GM12878 (cell line): ENCODE results near the gene NEK10. TPM values are rescaled to one million over a fixed set of nuclear protein-coding genes. Genes with fewer than 3 reads are reported as not detected.

ENCODE experiments used
- ATAC-seq: fragments of 200-7000 bp; cut with Tn5 transposase; 3 replicates; pipeline ENCODE4 v1.9.1; 2020; ENCODE audit warnings: mild to moderate bottlenecking, moderate library complexity
- BruUV-seq: library from RNA; stranded (reverse); fragments of 400-500 nt; replicated peaks from 2 replicates; lab custom pipeline; 2021; lab: Mats Ljungman, UMichigan
- CTCF ChIA-PET: fragments of 300-600 bp; sonication (Branson Sonifier 250); formaldehyde crosslinking; extraction: SDS; loops from one replicate; lab custom pipeline; 2021; ENCODE audit warnings: inconsistent platforms; lab: Yijun Ruan, JAX
- POLR2A ChIA-PET: fragments of 350-600 bp; formaldehyde crosslinking; extraction: SDS; loops from one replicate; lab custom pipeline; 2021; ENCODE audit warnings: inconsistent platforms; lab: Charles Lee
- RAD21 ChIA-PET: fragments of 300-600 bp; sonication (Branson Sonifier 250); formaldehyde crosslinking; loops from one replicate; lab custom pipeline; 2023; ENCODE audit warnings: antibody characterized with exemption; ENCODE audit not compliant: unreplicated experiment; lab: Charles Lee
- SMC1A ChIA-PET: fragments of 300-600 bp; sonication (Branson Sonifier 250); formaldehyde crosslinking; loops from one replicate; lab custom pipeline; 2023; ENCODE audit not compliant: unreplicated experiment, uncharacterized antibody; lab: Charles Lee
- DNase-seq: peaks from one replicate; pipeline ENCODE4 v3.0.0-alpha.2; 2011; ENCODE audit warnings: low read depth, low spot score
- FAIRE-seq: peaks from 3 replicates; lab custom pipeline; 2011; peaks lifted over from hg19 to GRCh38; lab: Jason Lieb, UNC
- H2AFZ ChIP-seq: 2 replicates; pipeline ENCODE4 v1.6.0; 2011; ENCODE audit warnings: low read depth, low read length, control low read depth; ENCODE audit not compliant: control insufficient read depth
- H3K27ac ChIP-seq: 2 replicates; pipeline ENCODE4 v1.5.1; 2011; ENCODE audit warnings: control low read depth; ENCODE audit not compliant: control insufficient read depth, insufficient read depth
- H3K27me3 ChIP-seq, 2 experiments: replicated peaks in 1 of 2; 2 replicates each; pipeline versions ENCODE4 v1.6.0 to v1.6.1; 2011; ENCODE audit warnings: low read length in 1 of 2; ENCODE audit not compliant: control insufficient read depth in 2 of 2, insufficient read depth in 2 of 2
- H3K36me3 ChIP-seq, 2 experiments: 2 replicates each; pipeline ENCODE4 v1.5.1; 2011; ENCODE audit warnings: low read length in 1 of 2; ENCODE audit not compliant: control insufficient read depth in 2 of 2, insufficient read depth in 2 of 2
- H3K4me1 ChIP-seq: 2 replicates; pipeline ENCODE4 v1.6.1; 2011; ENCODE audit warnings: mild to moderate bottlenecking, low read length, moderate library complexity, mixed read lengths; ENCODE audit not compliant: control insufficient read depth, insufficient read depth
- H3K4me2 ChIP-seq: 2 replicates; pipeline ENCODE4 v1.6.0; 2011; ENCODE audit warnings: control low read depth; ENCODE audit not compliant: control insufficient read depth, insufficient read depth
- H3K4me3 ChIP-seq: fragments of 200-600 bp; sonication (generic); 2 replicates; pipeline ENCODE4 v1.5.1; 2016
- H3K79me2 ChIP-seq: 2 replicates; pipeline ENCODE4 v1.6.0; 2011; ENCODE audit warnings: low read length; ENCODE audit not compliant: control insufficient read depth, insufficient read depth
- H3K9ac ChIP-seq: 2 replicates; pipeline ENCODE4 v1.8.0; 2011; ENCODE audit warnings: low read length, control low read depth, mixed read lengths; ENCODE audit not compliant: control insufficient read depth, insufficient read depth
- H3K9me3 ChIP-seq: replicated peaks from 3 replicates; pipeline ENCODE4 v1.5.1; 2011; ENCODE audit warnings: mild to moderate bottlenecking, low read length; ENCODE audit not compliant: control insufficient read depth, insufficient read depth
- H4K20me1 ChIP-seq: 2 replicates; pipeline ENCODE4 v1.6.0; 2011; ENCODE audit not compliant: control insufficient read depth, insufficient read depth
- ASH2L ChIP-seq: fragments of 300-600, 200-600 bp; sonication (generic); IDR thresholded peaks from 2 replicates; pipeline ENCODE4 v1.6.1; 2017; ENCODE audit warnings: low read depth, mild to moderate bottlenecking, borderline replicate concordance
- ATF2 ChIP-seq: IDR thresholded peaks from 2 replicates; pipeline ENCODE4 v1.6.1; 2012; ENCODE audit warnings: low read length, inconsistent platforms
- ATF7 ChIP-seq: fragments of 450-650 bp; IDR thresholded peaks from 2 replicates; pipeline ENCODE4 v1.6.1; 2016; ENCODE audit warnings: low read depth, mild to moderate bottlenecking
- DPF2 ChIP-seq: fragments of 450-650 bp; IDR thresholded peaks from 2 replicates; pipeline ENCODE4 v1.6.1; 2017; ENCODE audit warnings: mild to moderate bottlenecking
- GABPA ChIP-seq: IDR thresholded peaks from 2 replicates; pipeline ENCODE4 v1.6.1; 2014; ENCODE audit warnings: antibody characterized with exemption, low read depth, mild to moderate bottlenecking, inconsistent platforms
- HCFC1 ChIP-seq: fragments of 150-350 bp; IDR thresholded peaks from 2 replicates; pipeline ENCODE4 v1.6.1; 2014; ENCODE audit warnings: low read length
- MTA2 ChIP-seq: fragments of 450-650 bp; IDR thresholded peaks from 2 replicates; pipeline ENCODE4 v1.6.1; 2016; ENCODE audit warnings: low read depth, mild to moderate bottlenecking, moderate library complexity
- NFIC ChIP-seq: IDR thresholded peaks from 2 replicates; pipeline ENCODE4 v1.6.1; 2012; ENCODE audit warnings: low read depth, mild to moderate bottlenecking, inconsistent platforms, low read length, moderate library complexity
- PAX8 ChIP-seq: fragments of 450-650 bp; IDR thresholded peaks from 2 replicates; pipeline ENCODE4 v1.6.1; 2017; ENCODE audit warnings: mild to moderate bottlenecking, moderate library complexity
- PKNOX1 ChIP-seq: fragments of 450-650 bp; IDR thresholded peaks from 2 replicates; pipeline ENCODE4 v1.6.1; 2016; ENCODE audit warnings: mild to moderate bottlenecking
- STAT1 ChIP-seq: fragments of 450-650 bp; conservative IDR thresholded peaks from 2 replicates; pipeline ENCODE4 v1.6.1; 2014; ENCODE audit warnings: antibody characterized with exemption, mild to moderate bottlenecking
- SUZ12 ChIP-seq: fragments of 200-600 bp; sonication (generic); IDR thresholded peaks from one replicate; pipeline ENCODE4 v1.6.1; 2018; ENCODE audit warnings: antibody characterized with exemption, mild to moderate bottlenecking; ENCODE audit not compliant: unreplicated experiment
- TCF12 ChIP-seq: IDR thresholded peaks from 2 replicates; pipeline ENCODE4 v1.6.1; 2011; ENCODE audit warnings: low read depth, mild to moderate bottlenecking, low read length
- USF2 ChIP-seq: IDR thresholded peaks from 2 replicates; pipeline ENCODE4 v1.6.1; 2011; ENCODE audit warnings: low read depth, low read length, improper control_type of control experiment, borderline replicate concordance
- YY1 ChIP-seq: IDR thresholded peaks from 2 replicates; pipeline ENCODE4 v1.6.1; 2011; ENCODE audit warnings: low read depth, mild to moderate bottlenecking, low read length
- ZBTB40 ChIP-seq: fragments of 450-650 bp; IDR thresholded peaks from 2 replicates; pipeline ENCODE4 v1.6.1; 2016; ENCODE audit warnings: mild to moderate bottlenecking, moderate library complexity, borderline replicate concordance
- ZNF274 ChIP-seq: IDR thresholded peaks from one replicate; pipeline ENCODE4 v1.8.0; 2011; ENCODE audit not compliant: insufficient read length, insufficient read depth
- ZNF622 ChIP-seq: fragments of 450-650 bp; IDR thresholded peaks from 2 replicates; pipeline ENCODE4 v1.6.1; 2017; ENCODE audit warnings: mild to moderate bottlenecking, inconsistent platforms
- WGBS: methylation state at CpG from one replicate; pipeline ENCODE4 v1.1.6; 2016; ENCODE audit warnings: low lambda C conversion rate; ENCODE audit not compliant: insufficient replicate concordance, insufficient coverage; ENCODE audit errors: missing lambda C conversion rate; 5-methylcytosine and 5-hydroxymethylcytosine counted together
- in situ Hi-C: fragments of 300-500 bp; cut with MboI; formaldehyde crosslinking; loops from 9 replicates; pipeline ENCODE4 v1.14.3; 2018; ENCODE audit warnings: mixed read lengths
- intact Hi-C: fragments of 100-400 bp; cut with micrococcal nuclease; formaldehyde crosslinking; loops from one replicate; pipeline ENCODE4 v1.14.2; 2022; ENCODE audit not compliant: unreplicated experiment
- polyA plus RNA-seq, 11 experiments: library from polyadenylated mRNA; depleted of rRNA in 4 of 11; unstranded in 6 of 11; stranded (reverse) in 5 of 11; fragments of >200 nt; fragmentation: Nextera tagmentation in 4 of 11; fragmentation: Illumina TruSeq in 1 of 11; extraction: Ambion mirVana in 4 of 11; extraction: Trizol in 1 of 11; gene quantifications; 1 replicate in 1 of 11; 2 replicates in 10 of 11; pipeline versions ENCODE4 v1.2.1 to v1.2.3, GENCODE V29; 2011 to 2016; ENCODE audit warnings: inconsistent platforms in 2 of 11, missing spikeins in 2 of 11, low read depth in 1 of 11
- total RNA-seq, 4 experiments: library from RNA; depleted of rRNA in 3 of 4; stranded (reverse); fragments of >200 nt in 3 of 4; fragmentation: Illumina TruSeq in 1 of 4; extraction: Trizol in 1 of 4; gene quantifications; 2 replicates each; pipeline versions ENCODE4 v1.2.1 to v1.2.3, GENCODE V29; 2013 to 2021

Gene NEK10
- total and polyA plus RNA-seq, 10 of the 15 experiments (the other 5 are each of a cell fraction or from before 2014, with no cell fraction given) = 0.06 to 0.40 (median 0.16) TPM; not detected in 2

- no peak overlapping the region for H3K4me3 ChIP-seq
- no peak overlapping the region for H3K9ac ChIP-seq
- no peaks in the 10 kb centered on the region for H3K79me2 ChIP-seq
- POLR2A ChIA-PET = no interaction called here
- no peak for DNase-seq
- FAIRE-seq = no peak
- CTCF ChIA-PET = interaction anchor here (1.1 kb wide), 1 partner anchor 14 kb away, joined by 3 read pairs; no protein-coding TSS in a partner anchor
- RAD21 ChIA-PET = interaction anchor here (0.6 kb wide), 1 partner anchor 56 kb away, joined by 3 read pairs; no protein-coding TSS in a partner anchor
- no peaks in the 10 kb centered on the region for H3K36me3 ChIP-seq
- no peak overlapping the region for H3K4me2 ChIP-seq
- no peaks in the 10 kb centered on the region for H4K20me1 ChIP-seq
- intact Hi-C loops (no loop called here), in situ Hi-C loops (no loop called here)
- H3K27me3 ChIP-seq = no peaks in the 10 kb centered on the region
- no TSS peak for BruUV-seq
- no peaks in the 10 kb centered on the region for H3K9me3 ChIP-seq
- no peak overlapping the region for H3K27ac ChIP-seq
- no peaks in the 10 kb centered on the region for H3K4me1 ChIP-seq
- no peak for ATAC-seq
- WGBS = 64% methylated on average over 5 of the region's 5 CpGs
- H2AFZ ChIP-seq = no peak overlapping the region
- SMC1A ChIA-PET = no interaction called here
- TF ChIP-seq PKNOX1 = no peak
- TF ChIP-seq TCF12 = no peak
- TF ChIP-seq PAX8 = no peak
- TF ChIP-seq ATF2 = no peak
- TF ChIP-seq STAT1 = no peak
- TF ChIP-seq SUZ12 = no peak
- TF ChIP-seq DPF2 = no peak
- no peak for TF ChIP-seq GABPA
- TF ChIP-seq HCFC1 = no peak
- TF ChIP-seq ZNF274 = no peak
- TF ChIP-seq ZNF622 = no peak
- no peak for TF ChIP-seq ATF7
- TF ChIP-seq MTA2 = no peak
- TF ChIP-seq ZBTB40 = no peak
- no peak for TF ChIP-seq ASH2L
- TF ChIP-seq YY1 = no peak
- no peak for TF ChIP-seq NFIC
- no peak for TF ChIP-seq USF2
Observed at GRCh38 chr3:27186013-27186412, 183.2 kb downstream of the NEK10 start.
